ENCODE data around the gene MTR. TPM values are rescaled to one million over a fixed set of nuclear protein-coding genes. Genes with fewer than 3 reads are reported as not detected.

MTR gene
- total RNA-seq, 4 donors from 2014 or later = 24.9 to 38.0 (median 30.8) TPM

DNA sequence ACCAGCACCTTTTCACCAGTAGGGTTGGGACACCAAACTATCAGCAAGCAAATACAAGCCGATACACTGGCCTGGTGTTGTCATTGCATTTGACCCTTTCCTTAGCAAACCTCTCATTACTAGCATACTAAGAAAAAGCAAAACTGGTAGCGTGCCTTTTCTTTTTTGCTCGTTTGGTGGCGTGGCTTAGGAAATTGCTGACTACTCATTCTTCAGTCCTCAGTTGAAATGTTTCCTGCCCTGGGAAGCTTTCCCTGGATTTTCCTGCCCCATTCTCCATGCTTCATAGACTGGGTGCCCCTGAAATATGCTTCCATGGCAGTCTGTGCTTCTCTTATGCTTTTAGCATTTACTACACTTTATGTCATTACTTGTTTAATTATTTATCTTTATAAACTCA lies 42.0 kb downstream of the MTR start:
- ATAC-seq (ENCODE audit: low FRiP score) (no peak), DNase-seq (ENCODE audit: low spot score) (no peak)
- TF ChIP-seq CTCF (IDR thresholded peaks at IDR 0.05) = no peak

GRCh38 chr1:236837897-236838296 lies 42.8 kb downstream of the MTR start:
- ATAC-seq (ENCODE audit: low FRiP score) (no peak), DNase-seq (ENCODE audit: low spot score) (no peak)
- TF ChIP-seq CTCF (IDR thresholded peaks at IDR 0.05) = no peak

DNA sequence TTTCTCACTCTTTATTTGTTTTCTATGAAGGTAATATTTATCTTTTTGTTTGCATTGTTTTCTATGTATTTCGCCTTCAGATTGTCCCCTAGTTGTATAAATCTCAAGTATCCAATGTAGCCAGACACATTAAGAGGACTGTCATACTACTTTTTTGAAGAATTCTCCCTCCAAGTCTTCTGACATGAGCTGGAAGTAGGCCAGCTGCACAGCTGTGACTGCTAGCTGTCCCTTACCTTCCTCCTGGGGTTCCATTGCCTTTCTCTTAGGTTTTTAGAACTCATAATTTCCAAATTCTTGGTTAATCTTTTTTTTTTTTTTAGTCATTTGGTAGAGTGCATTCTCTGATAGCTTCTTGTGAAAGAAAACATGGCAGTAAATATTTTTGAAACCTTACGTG lies 46.2 kb downstream of the MTR start:
- TF ChIP-seq CTCF (IDR thresholded peaks at IDR 0.05) = no peak
- ATAC-seq (ENCODE audit: low FRiP score) (no peak), DNase-seq (ENCODE audit: low spot score) (no peak)

DNA sequence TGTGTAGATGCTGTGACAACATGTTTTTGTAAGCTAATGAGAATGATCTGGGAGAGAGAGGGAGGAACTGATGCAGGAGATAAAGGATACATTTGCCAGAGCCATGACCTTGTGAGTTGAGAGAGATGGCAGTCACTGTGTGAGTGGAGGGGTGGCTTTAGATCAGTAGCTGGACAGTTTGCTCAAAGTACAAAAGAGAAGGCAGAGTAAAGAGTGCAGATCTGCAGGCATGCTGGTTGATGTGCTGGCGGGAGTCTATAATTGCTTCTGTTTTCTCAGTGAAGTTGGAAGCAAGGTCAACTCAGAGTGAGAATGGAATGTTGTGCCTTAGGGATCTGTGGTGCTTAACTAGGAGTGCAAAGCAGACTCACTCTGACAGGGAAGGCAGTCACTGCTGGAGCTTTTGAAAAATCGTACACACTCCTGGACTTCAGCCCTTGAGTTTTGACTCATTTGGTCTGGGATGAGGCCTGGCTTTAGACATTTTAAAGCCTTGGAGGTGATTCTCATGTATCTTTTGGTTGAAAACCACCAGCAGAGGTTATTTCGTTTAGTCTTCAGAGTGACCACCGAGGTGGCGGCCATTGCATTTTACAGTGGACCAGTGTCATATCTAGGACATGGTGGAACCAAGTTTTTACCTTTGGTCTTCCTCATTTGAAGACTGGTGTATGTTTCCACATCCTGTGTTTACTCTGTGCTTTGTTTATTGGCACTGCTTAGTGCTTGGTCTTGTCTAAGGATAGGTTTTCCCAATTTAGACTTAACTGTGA lies 49.6 kb downstream of the MTR start:
- DNase-seq (ENCODE audit: low spot score) (no peak), ATAC-seq (ENCODE audit: low FRiP score) (no peak)
- no peak for TF ChIP-seq CTCF (IDR thresholded peaks at IDR 0.05)

DNA sequence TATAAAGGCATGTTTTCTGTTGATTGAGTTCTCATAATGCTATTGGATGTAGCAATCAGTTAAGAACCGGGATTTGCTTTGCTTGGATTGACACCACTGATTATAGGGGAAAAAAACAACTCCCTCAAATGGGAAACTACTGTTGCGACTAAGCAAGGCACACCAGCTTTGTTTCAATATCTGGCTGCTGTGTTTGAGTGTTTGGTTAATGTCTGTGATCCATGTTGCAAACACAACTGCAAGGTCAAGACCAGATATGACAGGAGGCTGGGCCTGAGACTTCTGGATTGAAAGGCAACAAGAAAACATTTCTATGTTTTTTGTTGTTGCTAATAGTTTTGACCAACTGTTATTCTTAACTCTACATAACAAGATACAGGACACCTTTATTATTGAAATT lies 50.7 kb downstream of the MTR start:
- DNase-seq (ENCODE audit: low spot score) (no peak), ATAC-seq (ENCODE audit: low FRiP score) (no peak)
- TF ChIP-seq CTCF (IDR thresholded peaks at IDR 0.05) = no peak

- no peak for TF ChIP-seq CTCF (IDR thresholded peaks at IDR 0.05)
- ATAC-seq (ENCODE audit: low FRiP score) = no peak
- DNase-seq (ENCODE audit: low spot score) = no peak
Measured at GRCh38 chr1:236848274-236848923, 53.3 kb downstream of the MTR start.

Measured in omental fat pad (tissue), 4 donors.